AG20443 (cell line): ENCODE data around the gene PNMA6E.
"Not testable (repeated sequence)": the region's sequence is repeated elsewhere in the genome, so short reads cannot be mapped to it uniquely, and the experiment has no call there.

Experiments used
- DNase-seq: peaks from one replicate; pipeline ENCODE4 v3.0.0; 2012; ENCODE audit warnings: low spot score, mixed read lengths

The PNMA6E gene

GRCh38 chrX:153408221-153408721, 7.1 kb upstream of the PNMA6E start:
- DNase-seq, result no peak

- no peak for DNase-seq
Observed at GRCh38 chrX:153407736-153408135, 6.6 kb upstream of the PNMA6E start.

GRCh38 chrX:153406903-153407302, 5.8 kb upstream of the PNMA6E start:
- no peak for DNase-seq

GRCh38 chrX:153406011-153406410, 4.9 kb upstream of the PNMA6E start:
- DNase-seq, result no peak

- DNase-seq, result no peak
Observed at GRCh38 chrX:153405426-153405825, 4.3 kb upstream of the PNMA6E start.

- not testable (repeated sequence) for DNase-seq
Observed at GRCh38 chrX:153404333-153404732, 3.2 kb upstream of the PNMA6E start.

GRCh38 chrX:153400146-153401132, 711 bp downstream of the PNMA6E start:
- DNase-seq, result peak; percentile 49

- DNase-seq, result no peak
Observed at GRCh38 chrX:153398275-153398960, 2.7 kb downstream of the PNMA6E start.

GRCh38 chrX:153397256-153397960, 3.7 kb downstream of the PNMA6E start:
- no peak for DNase-seq

GRCh38 chrX:153396320-153397195, 4.6 kb downstream of the PNMA6E start:
- DNase-seq, result no peak

- no peak for DNase-seq
Observed at GRCh38 chrX:153395613-153396319, 5.4 kb downstream of the PNMA6E start.

GRCh38 chrX:153394612-153395011, 6.5 kb downstream of the PNMA6E start:
- no peak for DNase-seq

- DNase-seq, result no peak
Observed at GRCh38 chrX:153392642-153393321, 8.4 kb downstream of the PNMA6E start.

- DNase-seq, result not testable (repeated sequence)
Observed at GRCh38 chrX:153389460-153389768, 11.7 kb downstream of the PNMA6E start.

- DNase-seq, result no peak
Observed at GRCh38 chrX:153388722-153389459, 12.3 kb downstream of the PNMA6E start.

GRCh38 chrX:153387987-153388721, 13.0 kb downstream of the PNMA6E start:
- DNase-seq, result no peak

- no peak for DNase-seq
Observed at GRCh38 chrX:153387345-153387744, 13.8 kb downstream of the PNMA6E start.

GRCh38 chrX:153386097-153386496, 15.1 kb downstream of the PNMA6E start:
- no peak for DNase-seq

GRCh38 chrX:153384973-153385372, 16.2 kb downstream of the PNMA6E start:
- DNase-seq, result not testable (repeated sequence)
